Lung (tissue), 12 donors: Measurements from ENCODE around the gene TPD52L3. TPM values are rescaled to one million over a fixed set of nuclear protein-coding genes. Genes with fewer than 3 reads are reported as not detected.

Experiments
- ATAC-seq: fragments of 200-7000 bp; cut with Tn5 transposase; one replicate; pipeline ENCODE4 v1.9.1; 2020; ENCODE audit warnings: moderate number of reproducible peaks; ENCODE audit not compliant: insufficient read depth, low FRiP score
- DNase-seq, 3 donors: peaks; one replicate each; pipeline ENCODE4 v3.0.0-alpha.2; 2013 to 2017
- H3K27ac ChIP-seq, 2 donors: one replicate each; pipeline ENCODE4 v1.5.1; 2013; ENCODE audit warnings: mild to moderate bottlenecking in 2 of 2, moderate library complexity in 2 of 2, control low read depth in 1 of 2, inconsistent platforms in 1 of 2, low read depth in 1 of 2, low read length in 1 of 2
- H3K27me3 ChIP-seq, 3 donors: one replicate each; pipeline ENCODE4 v1.5.1; 2013; ENCODE audit warnings: low read length in 2 of 3; ENCODE audit not compliant: control insufficient read depth in 3 of 3, insufficient read depth in 3 of 3
- H3K36me3 ChIP-seq, 4 donors: one replicate each; pipeline ENCODE4 v1.5.1; 2013; ENCODE audit warnings: low read length in 4 of 4, mild to moderate bottlenecking in 1 of 4, moderate library complexity in 1 of 4; ENCODE audit not compliant: control insufficient read depth in 4 of 4, insufficient read depth in 4 of 4
- H3K4me1 ChIP-seq, 5 donors: one replicate each; pipeline ENCODE4 v1.5.1; 2013; ENCODE audit warnings: low read length in 5 of 5, mild to moderate bottlenecking in 2 of 5, moderate library complexity in 1 of 5; ENCODE audit not compliant: control insufficient read depth in 5 of 5, insufficient read depth in 5 of 5
- H3K4me3 ChIP-seq: one replicate; pipeline ENCODE4 v1.5.1; 2013; ENCODE audit warnings: mild to moderate bottlenecking, control low read depth, moderate library complexity
- H3K9ac ChIP-seq, 2 donors: one replicate each; pipeline ENCODE4 v1.5.1; 2013; ENCODE audit warnings: low read length in 2 of 2, control low read depth in 1 of 2; ENCODE audit not compliant: insufficient read depth in 1 of 2
- H3K9me3 ChIP-seq, 4 donors: one replicate each; pipeline ENCODE4 v1.5.1; 2013; ENCODE audit warnings: low read length in 3 of 4, mild to moderate bottlenecking in 1 of 4, moderate library complexity in 1 of 4; ENCODE audit not compliant: control insufficient read depth in 4 of 4, insufficient read depth in 3 of 4
- WGBS, 2 donors: extraction: QIAGEN DNeasy Blood & Tissue Kit; methylation state at CpG; one replicate each; pipeline ENCODE4 v1.1.7; 2013; 5-methylcytosine and 5-hydroxymethylcytosine counted together
- polyA plus RNA-seq, 2 donors: library from polyadenylated mRNA; stranded (reverse); fragments of 200-250 nt; gene quantifications; one replicate each; pipeline ENCODE4 v1.2.1, GENCODE V29; 2013
- total RNA-seq, 2 donors: library from RNA; depleted of rRNA in 1 of 2; stranded (reverse); fragments of >200 nt in 1 of 2; gene quantifications; one replicate each; pipeline ENCODE4 v1.2.1, GENCODE V29; 2014 to 2021
- TF ChIP-seq, protein P1 (sequence below): IDR thresholded peaks from 2 replicates; pipeline ENCODE4 v1.5.1; 2012; ENCODE audit warnings: mild to moderate bottlenecking; ENCODE audit errors: control extremely low read depth, extremely low read depth
- donor health status: control.
- donor health status: control.
- donor health status: Bipolar disorder and iron deficiency.
- donor health status: healthy.
- donor health status: DM: yes; HTN: yes; CAD: no.

Gene TPD52L3
- total and polyA plus RNA-seq, 4 donors: not detected

DNA sequence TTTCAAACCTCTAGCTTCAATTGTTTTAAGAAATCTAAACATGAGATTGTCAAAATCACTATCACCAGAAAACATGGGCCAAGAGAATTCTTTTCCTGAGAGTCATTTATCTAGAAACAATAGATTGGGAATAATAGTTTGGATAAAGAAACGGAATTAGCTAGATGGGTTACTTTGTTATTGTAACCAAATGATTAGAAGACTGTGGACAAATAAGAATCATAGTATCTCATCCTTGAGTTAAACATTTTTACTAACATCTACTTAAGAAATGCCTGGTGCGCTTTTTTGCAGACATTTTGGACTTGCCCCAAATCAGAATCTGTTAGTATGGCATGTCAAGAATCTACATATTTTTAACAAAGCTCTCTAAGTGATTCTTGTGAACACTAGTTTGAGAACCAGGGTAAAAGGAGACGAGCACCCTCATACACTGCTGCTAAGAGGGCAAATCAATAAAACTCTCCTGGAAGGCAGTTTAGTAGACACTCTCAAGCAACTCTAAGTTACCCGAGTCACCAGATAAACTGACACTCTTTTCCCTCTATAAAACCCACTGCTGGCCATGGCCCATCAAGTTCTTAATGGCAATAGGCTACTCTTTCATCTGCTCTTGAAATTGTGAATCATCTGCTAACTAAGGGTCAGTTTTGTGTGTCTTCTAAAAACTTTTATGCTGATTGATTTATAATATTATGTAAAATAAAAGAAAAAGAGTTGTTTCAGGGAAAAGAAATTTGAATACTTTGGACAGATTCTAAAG is 39.1 kb downstream of the TPD52L3 start:
- ATAC-seq: no peak
- WGBS, 2 donors: 48 to 68% methylated on average over 4 of the region's 4 CpGs
- H3K9me3 ChIP-seq: peaks cover 0 to 1% (median 0%) of the 10 kb centered on the region in 4 donors

DNA sequence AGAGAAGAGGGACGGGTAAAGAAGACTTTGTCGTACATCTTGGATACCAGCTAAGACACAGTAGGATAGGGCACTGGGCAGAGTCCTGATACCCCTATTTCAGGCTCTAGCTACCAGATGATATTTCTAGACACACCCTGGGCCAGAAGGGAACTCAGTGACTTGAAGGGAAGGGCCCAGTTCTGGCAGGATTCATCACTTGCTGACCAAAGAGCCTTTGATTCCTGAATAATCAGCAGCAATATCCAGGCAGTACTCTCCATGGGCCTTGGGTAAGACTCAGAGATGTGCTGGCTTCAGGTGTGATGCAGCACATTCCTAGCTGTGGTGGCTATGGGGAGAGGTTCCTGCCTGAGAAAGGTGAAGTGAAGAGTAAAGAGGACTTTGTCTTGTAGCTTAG is 40.7 kb downstream of the TPD52L3 start:
- H3K9ac ChIP-seq: no peak overlapping the region
- no peak for ATAC-seq

More for the DNA sequence above, 39.1 kb downstream of the TPD52L3 start:
- TF ChIP-seq, protein P1, sequence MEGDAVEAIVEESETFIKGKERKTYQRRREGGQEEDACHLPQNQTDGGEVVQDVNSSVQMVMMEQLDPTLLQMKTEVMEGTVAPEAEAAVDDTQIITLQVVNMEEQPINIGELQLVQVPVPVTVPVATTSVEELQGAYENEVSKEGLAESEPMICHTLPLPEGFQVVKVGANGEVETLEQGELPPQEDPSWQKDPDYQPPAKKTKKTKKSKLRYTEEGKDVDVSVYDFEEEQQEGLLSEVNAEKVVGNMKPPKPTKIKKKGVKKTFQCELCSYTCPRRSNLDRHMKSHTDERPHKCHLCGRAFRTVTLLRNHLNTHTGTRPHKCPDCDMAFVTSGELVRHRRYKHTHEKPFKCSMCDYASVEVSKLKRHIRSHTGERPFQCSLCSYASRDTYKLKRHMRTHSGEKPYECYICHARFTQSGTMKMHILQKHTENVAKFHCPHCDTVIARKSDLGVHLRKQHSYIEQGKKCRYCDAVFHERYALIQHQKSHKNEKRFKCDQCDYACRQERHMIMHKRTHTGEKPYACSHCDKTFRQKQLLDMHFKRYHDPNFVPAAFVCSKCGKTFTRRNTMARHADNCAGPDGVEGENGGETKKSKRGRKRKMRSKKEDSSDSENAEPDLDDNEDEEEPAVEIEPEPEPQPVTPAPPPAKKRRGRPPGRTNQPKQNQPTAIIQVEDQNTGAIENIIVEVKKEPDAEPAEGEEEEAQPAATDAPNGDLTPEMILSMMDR: no peak
- H3K36me3 ChIP-seq: no peaks in the 10 kb centered on the region
- H3K27ac ChIP-seq: no peak overlapping the region
- H3K27me3 ChIP-seq: no peaks in the 10 kb centered on the region
- no peak overlapping the region for H3K4me3 ChIP-seq
- H3K9ac ChIP-seq: no peak overlapping the region
- DNase-seq: peak in 1 of 3 donors; percentile 6
- peaks cover 0 to 2% (median 0%) of the 10 kb centered on the region in 5 donors for H3K4me1 ChIP-seq

More for the DNA sequence above, 40.7 kb downstream of the TPD52L3 start:
- peaks cover 0 to 1% (median 0%) of the 10 kb centered on the region in 4 donors for H3K9me3 ChIP-seq
- H3K27me3 ChIP-seq: no peaks in the 10 kb centered on the region
- TF ChIP-seq, protein P1: no peak
- H3K4me1 ChIP-seq: peaks cover 0 to 2% (median 0%) of the 10 kb centered on the region in 5 donors
- no peak for DNase-seq
- no peak overlapping the region for H3K4me3 ChIP-seq
- no peaks in the 10 kb centered on the region for H3K36me3 ChIP-seq
- no peak overlapping the region for H3K27ac ChIP-seq
- 83 to 92% methylated on average over 2 of the region's 2 CpGs for WGBS, 2 donors

Other genes starting within 250 kb of the TPD52L3 start
- 100 to 1,000 TPM in 1 of 2 donors, 10 to 100 TPM in 1; 31.1 to 154 TPM for gene IL33, start 112.6 kb upstream of the TPD52L3 start, total RNA-seq
- gene IL33, start 112.6 kb upstream of the TPD52L3 start, polyA plus RNA-seq: 10 to 100 TPM; 16.5 to 22.8 TPM
- 100 to 1,000 TPM in 1 of 2 donors, 10 to 100 TPM in 1; 26.8 to 108 TPM for gene UHRF2, start 84.8 kb downstream of the TPD52L3 start, total RNA-seq
- gene UHRF2, start 84.8 kb downstream of the TPD52L3 start, polyA plus RNA-seq: 10 to 100 TPM; 13.4 to 17.3 TPM